DOHH2 (cell line): ENCODE data around the gene RAB43.
"Not testable (repeated sequence)": the region's sequence is repeated elsewhere in the genome, so short reads cannot be mapped to it uniquely, and the experiment has no call there.

Source experiments
- CTCF ChIP-seq: fragments of 200-600 bp; sonication (generic); IDR thresholded peaks from one replicate; pipeline ENCODE4 v1.5.1; 2014; ENCODE audit warnings: antibody characterized with exemption, mild to moderate bottlenecking, low read depth, low read length; ENCODE audit not compliant: poor library complexity, severe bottlenecking
- EZH2phosphoT487 ChIP-seq: fragments of 200-600 bp; sonication (generic); IDR thresholded peaks from 2 replicates; pipeline ENCODE4 v1.6.1; 2017; ENCODE audit warnings: borderline replicate concordance, mild to moderate bottlenecking, antibody characterized with exemption, low read length, moderate library complexity, mixed read lengths

- not testable (repeated sequence) for TF ChIP-seq CTCF, EZH2phosphoT487
These were observed 52.1 kb downstream of the RAB43 start for GRCh38 chr3:129069313-129070085.
